Hematopoietic multipotent progenitor cell (in vitro differentiated cells): ENCODE data around the gene PXK. TPM values are rescaled to one million over a fixed set of nuclear protein-coding genes. Genes with fewer than 3 reads are reported as not detected.
"Not testable (repeated sequence)": the region's sequence is repeated elsewhere in the genome, so short reads cannot be mapped to it uniquely, and the experiment has no call there.

Source experiments
- DNase-seq, 3 donors: peaks; one replicate each; pipeline ENCODE4 v3.0.0-alpha.2; 2011 to 2015; ENCODE audit warnings: low read depth in 2 of 3, low spot score in 2 of 3
- total RNA-seq: library from RNA; depleted of rRNA; stranded (reverse); fragments of >200 nt; gene quantifications from one replicate; pipeline ENCODE4 v1.2.3, GENCODE V29; 2012

PXK gene
- total RNA-seq, 1 donor = 17.0 TPM

GRCh38 chr3:58322793-58323192 lies 9.9 kb upstream of the PXK start:
- no peak for DNase-seq

- no peak for DNase-seq
These were observed 8.9 kb upstream of the PXK start for GRCh38 chr3:58323529-58324390.

GRCh38 chr3:58324391-58325390 lies 8.0 kb upstream of the PXK start:
- DNase-seq = no peak

GRCh38 chr3:58325525-58325992 lies 7.1 kb upstream of the PXK start:
- no peak for DNase-seq

- no peak for DNase-seq
These were observed 6.3 kb upstream of the PXK start for GRCh38 chr3:58326267-58326900.

GRCh38 chr3:58329150-58329921 lies 3.4 kb upstream of the PXK start:
- DNase-seq = peak in 1 of 3 donors; percentile 18

- no peak for DNase-seq
These were observed 2.7 kb upstream of the PXK start for GRCh38 chr3:58329922-58330413.

- no peak for DNase-seq
These were observed 1.0 kb upstream of the PXK start for GRCh38 chr3:58331593-58332152.

GRCh38 chr3:58333206-58334012 lies 717 bp downstream of the PXK start:
- peak in 1 of 3 donors; percentile 56 for DNase-seq

GRCh38 chr3:58334013-58334321 lies 1.3 kb downstream of the PXK start:
- no peak for DNase-seq

- no peak for DNase-seq
These were observed 1.8 kb downstream of the PXK start for GRCh38 chr3:58334506-58334884.

- DNase-seq = no peak
These were observed 2.9 kb downstream of the PXK start for GRCh38 chr3:58335652-58335947.

GRCh38 chr3:58336135-58336882 lies 3.6 kb downstream of the PXK start:
- DNase-seq = no peak

- DNase-seq = no peak
These were observed 4.5 kb downstream of the PXK start for GRCh38 chr3:58337190-58337589.

- not testable (repeated sequence) for DNase-seq
These were observed 6.5 kb downstream of the PXK start for GRCh38 chr3:58339146-58339545.

- no peak for DNase-seq
These were observed 8.0 kb downstream of the PXK start for GRCh38 chr3:58340594-58341244.

GRCh38 chr3:58341376-58341775 lies 8.7 kb downstream of the PXK start:
- no peak for DNase-seq

- DNase-seq = no peak
These were observed 10.0 kb downstream of the PXK start for GRCh38 chr3:58342676-58343075.
